Measurements from ENCODE around the gene OVCA2. TPM values are rescaled to one million over a fixed set of nuclear protein-coding genes. Genes with fewer than 3 reads are reported as not detected.

OVCA2 gene
- total and polyA plus RNA-seq, 2 experiments from 2014 or later = 49.2 to 72.5 TPM

DNA sequence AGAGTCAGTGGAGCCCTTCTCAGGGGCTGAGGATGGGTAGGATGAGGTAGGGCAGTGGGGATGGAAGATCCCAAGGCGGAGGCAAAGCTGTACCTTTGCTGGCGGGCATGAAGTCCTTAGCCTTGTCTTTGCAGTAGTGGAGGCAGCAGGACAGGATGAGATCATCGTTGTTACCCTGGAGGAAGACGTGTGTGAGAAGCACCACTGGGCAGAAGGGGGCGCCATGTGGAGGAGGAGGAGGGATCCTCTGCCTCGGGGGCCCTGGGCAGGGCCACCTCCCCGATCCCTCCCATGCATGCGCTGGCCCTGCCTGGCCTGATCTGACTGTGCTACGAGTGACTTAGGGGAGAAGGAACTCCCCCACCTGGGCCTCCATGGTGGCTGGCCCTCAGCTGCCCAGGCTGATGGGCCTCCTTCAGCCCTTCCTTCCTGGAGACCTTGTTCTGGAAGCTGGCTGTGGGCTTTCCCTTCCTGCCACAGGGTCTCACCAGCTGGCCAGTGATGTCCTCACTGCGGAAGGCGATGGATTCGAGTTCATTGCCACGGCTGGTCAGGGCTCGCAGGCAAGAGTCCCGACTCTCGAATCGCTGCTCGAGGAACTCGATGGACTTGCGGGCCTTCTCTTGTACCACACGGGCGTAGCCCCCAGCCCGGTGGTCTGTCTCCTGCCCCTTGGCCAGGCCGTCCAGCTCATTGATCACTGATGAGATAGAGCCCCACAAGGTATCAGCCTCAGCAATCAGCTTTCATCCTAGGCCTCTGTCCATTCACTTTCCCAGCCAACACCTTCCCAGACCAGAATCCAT is 23.4 kb downstream of the OVCA2 start:
- H2AFZ ChIP-seq = no peak overlapping the region
- peak; percentile 33 for TF ChIP-seq CTCF (IDR thresholded peaks at IDR 0.05; ENCODE audit: poor library complexity)
- TF ChIP-seq EZH2phosphoT487 (IDR thresholded peaks at IDR 0.05; ENCODE audit: low read depth, severe bottlenecking, unreplicated experiment) = no peak
- H3K79me2 ChIP-seq = no peaks in the 10 kb centered on the region
- no peak overlapping the region for H3K4me2 ChIP-seq
- no peaks in the 10 kb centered on the region for H3K36me3 ChIP-seq (replicated peaks; ENCODE audit: insufficient read depth, low read depth)
- peaks cover 7% of the 10 kb centered on the region for H3K27me3 ChIP-seq
- no peak for DNase-seq (ENCODE audit: low spot score)
- no peaks in the 10 kb centered on the region for H3K9me3 ChIP-seq (ENCODE audit: low read depth)
- WGBS (ENCODE audit: low lambda C conversion rate, missing lambda C conversion rate) = 89% methylated on average over 24 of the region's 24 CpGs
- no peak overlapping the region for H3K4me3 ChIP-seq
- no peaks in the 10 kb centered on the region for H4K20me1 ChIP-seq (ENCODE audit: insufficient read depth, poor library complexity, severe bottlenecking)
- peaks cover 56% of the 10 kb centered on the region for H3K4me1 ChIP-seq (ENCODE audit: insufficient read depth)
- peak overlapping the region; percentile 58 for H3K27ac ChIP-seq
- no peaks in the 10 kb centered on the region for H3K9me2 ChIP-seq (replicated peaks; ENCODE audit: insufficient read depth)

- no peak overlapping the region for H3K4me3 ChIP-seq
- H3K79me2 ChIP-seq = no peaks in the 10 kb centered on the region
- no peaks in the 10 kb centered on the region for H3K27me3 ChIP-seq
- DNase-seq (ENCODE audit: low spot score) = no peak
- TF ChIP-seq EZH2phosphoT487 (IDR thresholded peaks at IDR 0.05; ENCODE audit: low read depth, severe bottlenecking, unreplicated experiment) = no peak
- no peak for TF ChIP-seq CTCF (IDR thresholded peaks at IDR 0.05; ENCODE audit: poor library complexity)
- no peak for TF ChIP-seq EZH2 (IDR thresholded peaks at IDR 0.05; ENCODE audit: borderline replicate concordance)
- no peak overlapping the region for H2AFZ ChIP-seq
- no peaks in the 10 kb centered on the region for H3K9me2 ChIP-seq (replicated peaks; ENCODE audit: insufficient read depth)
- WGBS (ENCODE audit: low lambda C conversion rate, missing lambda C conversion rate) = 90% methylated on average over 10 of the region's 10 CpGs
- H3K9me3 ChIP-seq (ENCODE audit: low read depth) = no peaks in the 10 kb centered on the region
- H3K4me2 ChIP-seq = no peak overlapping the region
- H3K4me1 ChIP-seq (ENCODE audit: insufficient read depth) = peaks cover 56% of the 10 kb centered on the region
- H4K20me1 ChIP-seq (ENCODE audit: insufficient read depth, poor library complexity, severe bottlenecking) = no peaks in the 10 kb centered on the region
- no peaks in the 10 kb centered on the region for H3K36me3 ChIP-seq (replicated peaks; ENCODE audit: insufficient read depth, low read depth)
- H3K27ac ChIP-seq = peak overlapping the region; percentile 58
These were observed 24.2 kb downstream of the OVCA2 start for GRCh38 chr17:2065949-2066400.

DNA sequence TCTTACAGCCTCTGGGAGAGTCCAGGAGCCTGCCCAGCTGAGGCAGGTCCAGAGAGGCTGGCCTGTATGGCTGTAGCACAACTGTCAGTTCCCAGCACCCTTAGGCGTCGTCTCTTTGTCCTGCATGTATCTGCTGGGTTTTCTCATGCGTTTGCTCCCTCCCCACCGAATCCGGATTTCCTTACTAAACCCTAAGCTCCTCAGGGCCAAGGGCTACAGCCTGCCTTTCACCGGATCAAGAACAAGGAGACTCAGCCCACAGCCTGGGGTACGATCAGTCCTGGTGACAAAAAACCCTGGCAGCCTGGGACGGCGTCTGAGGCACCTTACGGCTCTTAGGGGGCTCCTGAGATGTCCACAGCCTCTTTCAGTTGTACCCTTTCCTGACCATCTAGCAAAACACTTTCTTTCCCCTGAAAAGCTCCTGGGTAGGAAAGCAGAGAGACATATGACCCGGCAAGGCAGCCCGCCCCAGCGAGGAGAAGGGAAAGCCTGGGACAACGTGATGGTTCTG is 25.3 kb downstream of the OVCA2 start:
- Histone ChIP-seq H2AFZ (no peak overlapping the region), H3K9me3 (ENCODE audit: low read depth) (no peaks in the 10 kb centered on the region), H3K27me3 (no peaks in the 10 kb centered on the region), H3K9me2 (replicated peaks; ENCODE audit: insufficient read depth) (no peaks in the 10 kb centered on the region), H3K4me2 (no peak overlapping the region), H4K20me1 (ENCODE audit: insufficient read depth, poor library complexity, severe bottlenecking) (no peaks in the 10 kb centered on the region), H3K4me1 (ENCODE audit: insufficient read depth) (peaks cover 56% of the 10 kb centered on the region), H3K27ac (peak overlapping the region; percentile 94), H3K4me3 (no peak overlapping the region), H3K79me2 (no peaks in the 10 kb centered on the region), H3K36me3 (replicated peaks; ENCODE audit: insufficient read depth, low read depth) (no peaks in the 10 kb centered on the region)
- TF ChIP-seq EZH2 (IDR thresholded peaks at IDR 0.05; ENCODE audit: borderline replicate concordance) (no peak), CTCF (IDR thresholded peaks at IDR 0.05; ENCODE audit: poor library complexity) (no peak), EZH2phosphoT487 (IDR thresholded peaks at IDR 0.05; ENCODE audit: low read depth, severe bottlenecking, unreplicated experiment) (no peak)
- no peak for DNase-seq (ENCODE audit: low spot score)
- 78% methylated on average over 14 of the region's 14 CpGs for WGBS (ENCODE audit: low lambda C conversion rate, missing lambda C conversion rate)

Measured in hepatocyte (in vitro differentiated cells).